HG03196 (cell line): Measurements from ENCODE around the gene ETV4.

Experiments
- ATAC-seq: cut with Tn5 transposase; IDR thresholded peaks from one replicate; pipeline ENCODE4 v1.9.1; 2021; ENCODE audit not compliant: unreplicated experiment

The ETV4 gene

GRCh38 chr17:43573579-43574321 lies 27.6 kb upstream of the ETV4 start:
- no peak for ATAC-seq

GRCh38 chr17:43572368-43572980 lies 26.3 kb upstream of the ETV4 start:
- no peak for ATAC-seq

DNA sequence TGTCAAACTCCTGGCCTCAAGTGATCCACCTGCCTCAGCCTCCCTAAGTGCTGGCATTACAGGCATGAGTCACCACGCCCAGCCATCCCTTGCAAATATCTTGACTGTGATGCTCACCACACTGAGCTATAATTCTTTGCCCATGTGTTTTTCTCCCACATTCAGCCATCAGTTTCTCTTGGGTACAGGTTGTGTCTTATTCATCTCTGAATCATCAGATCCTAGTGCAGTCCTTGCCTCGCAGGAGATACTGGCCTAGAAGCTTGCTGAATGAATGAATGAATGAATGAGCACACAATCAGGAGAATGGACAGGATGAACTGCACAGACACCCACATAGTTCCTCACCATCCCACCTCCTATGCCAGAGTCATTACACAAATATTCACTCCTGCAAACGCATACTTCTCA lies 24.4 kb upstream of the ETV4 start:
- no peak for ATAC-seq

GRCh38 chr17:43568506-43569082 lies 22.5 kb upstream of the ETV4 start:
- no peak for ATAC-seq

- no peak for ATAC-seq
Observed at GRCh38 chr17:43563600-43564594, 17.8 kb upstream of the ETV4 start.

GRCh38 chr17:43562679-43563599 lies 16.8 kb upstream of the ETV4 start:
- ATAC-seq, result no peak

DNA sequence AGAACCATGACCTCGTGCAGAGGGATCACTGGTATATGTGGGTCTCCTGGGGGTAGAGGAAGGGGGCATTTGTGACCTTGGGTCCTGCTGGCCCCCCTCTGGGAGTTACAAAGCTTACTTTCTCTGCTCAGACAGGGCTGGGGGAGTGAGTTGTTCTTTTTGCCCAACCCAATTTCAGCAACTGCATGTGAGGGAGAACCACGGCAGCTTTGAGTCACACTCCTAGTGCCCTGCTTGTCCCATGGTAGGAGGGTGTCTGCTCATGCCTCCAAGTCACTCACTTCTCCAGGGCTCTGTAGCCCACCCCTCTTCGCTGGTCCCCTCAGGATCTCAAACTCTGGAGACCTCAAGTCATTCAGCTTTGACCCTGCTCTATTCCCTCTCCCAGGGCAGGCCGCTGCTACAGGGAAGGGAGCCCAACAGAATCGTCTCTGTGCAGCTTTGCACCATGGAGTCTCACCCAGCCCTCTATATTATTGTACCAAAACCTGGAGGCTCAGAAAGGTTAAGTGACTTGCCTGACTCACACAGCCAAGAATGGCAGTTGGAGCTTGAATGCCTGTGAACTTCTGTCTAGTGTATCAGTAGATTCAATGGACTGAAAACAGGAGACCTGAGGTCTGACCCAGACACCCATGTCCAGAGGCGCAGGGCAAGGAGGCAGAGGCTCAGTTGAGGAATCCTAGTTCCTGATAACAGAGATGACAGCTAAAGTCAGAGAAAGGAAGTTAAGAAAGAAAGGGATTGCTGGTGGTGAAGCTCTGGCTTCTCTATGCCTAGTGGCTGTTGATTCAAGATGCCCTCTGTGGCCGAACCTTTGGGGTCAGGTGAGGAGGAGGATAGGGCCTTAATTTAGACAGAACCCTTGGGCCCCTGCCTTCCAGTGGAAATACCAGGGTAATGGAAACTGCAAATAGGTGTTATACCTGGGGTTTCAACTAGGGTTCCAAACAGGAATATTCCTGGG lies 14.6 kb upstream of the ETV4 start:
- no peak for ATAC-seq

DNA sequence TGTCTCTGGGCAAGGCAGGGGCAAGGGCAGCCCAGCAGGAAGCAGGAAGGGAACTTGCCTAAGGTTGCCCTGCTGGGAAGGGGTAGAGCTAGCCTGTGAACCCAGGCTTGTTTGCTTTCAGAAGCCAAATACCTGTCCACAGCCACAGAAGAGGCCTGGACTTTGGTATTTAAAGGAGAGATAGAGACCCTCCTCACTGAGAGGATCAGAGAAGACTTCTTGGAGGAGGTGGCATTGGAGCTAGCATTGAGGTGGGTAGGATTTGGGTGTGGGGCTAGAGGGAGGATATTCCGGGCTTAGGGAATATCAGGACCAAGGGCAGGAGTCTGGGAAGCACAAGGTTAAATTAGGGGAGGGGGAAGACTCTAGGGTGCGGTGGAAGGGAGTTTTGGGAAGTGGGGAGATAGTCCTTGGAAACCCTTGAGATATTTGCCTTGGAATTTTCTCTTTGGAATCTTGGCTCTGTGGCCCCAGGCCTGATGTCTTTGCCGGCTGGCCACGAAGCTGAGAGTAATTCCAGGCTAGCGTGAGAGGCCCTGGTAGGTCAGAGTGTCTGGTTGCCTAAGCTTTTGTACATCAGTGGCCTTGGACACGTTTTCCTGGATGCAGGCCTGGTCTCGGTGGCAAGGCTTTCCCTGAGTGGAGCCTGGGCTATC lies 13.1 kb upstream of the ETV4 start:
- no peak for ATAC-seq

DNA sequence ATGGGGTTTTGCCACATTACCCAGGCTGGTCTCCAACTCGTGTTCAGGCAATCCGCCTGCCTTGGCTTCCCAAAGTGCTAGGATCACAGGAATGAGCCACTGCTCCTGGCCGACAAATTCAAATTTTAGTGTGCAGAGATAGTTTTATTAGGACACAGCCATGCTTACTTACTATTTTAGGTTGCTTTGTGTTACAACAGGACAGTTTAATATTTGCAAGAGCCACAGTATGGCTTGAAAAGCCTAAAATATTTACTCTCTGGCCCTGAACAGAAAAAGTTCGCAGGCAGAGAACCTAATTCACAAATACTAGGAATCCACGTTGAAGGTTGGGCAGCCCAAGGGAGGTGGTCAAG lies 12.6 kb upstream of the ETV4 start:
- ATAC-seq, result no peak

GRCh38 chr17:43556292-43556691 lies 10.2 kb upstream of the ETV4 start:
- no peak for ATAC-seq

- ATAC-seq, result no peak
Observed at GRCh38 chr17:43554857-43555256, 8.7 kb upstream of the ETV4 start.

GRCh38 chr17:43553573-43553972 lies 7.4 kb upstream of the ETV4 start:
- ATAC-seq, result no peak

DNA sequence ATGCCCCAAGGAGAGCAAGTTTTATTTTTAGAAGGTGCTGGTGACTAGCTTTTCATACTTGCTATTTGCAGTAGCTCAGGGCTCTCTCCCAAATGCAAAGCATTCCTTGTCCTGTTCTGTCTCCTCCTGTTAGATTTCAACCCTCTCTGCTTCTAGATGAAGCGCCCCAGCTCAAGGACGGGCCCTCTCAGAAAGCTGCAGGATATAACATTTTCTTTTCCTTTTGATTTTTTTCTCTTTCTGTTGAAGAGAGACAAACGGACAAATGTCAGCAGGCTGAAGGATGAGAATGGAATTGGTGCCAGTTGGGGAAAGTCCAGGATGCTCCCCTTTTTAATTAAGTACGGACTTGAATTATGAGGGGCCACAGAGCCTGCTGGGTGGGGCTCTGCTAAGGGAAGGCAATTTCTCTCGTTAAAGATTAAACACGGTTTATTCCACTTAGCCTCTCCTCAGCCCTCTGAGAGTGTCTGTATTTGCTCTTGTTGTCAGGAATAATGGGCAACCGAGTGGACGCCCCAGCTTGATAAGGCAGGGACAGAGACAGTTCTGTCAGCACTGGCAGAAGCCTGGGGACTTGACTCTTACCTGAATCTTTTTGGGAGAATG lies 6.2 kb upstream of the ETV4 start:
- ATAC-seq, result no peak

DNA sequence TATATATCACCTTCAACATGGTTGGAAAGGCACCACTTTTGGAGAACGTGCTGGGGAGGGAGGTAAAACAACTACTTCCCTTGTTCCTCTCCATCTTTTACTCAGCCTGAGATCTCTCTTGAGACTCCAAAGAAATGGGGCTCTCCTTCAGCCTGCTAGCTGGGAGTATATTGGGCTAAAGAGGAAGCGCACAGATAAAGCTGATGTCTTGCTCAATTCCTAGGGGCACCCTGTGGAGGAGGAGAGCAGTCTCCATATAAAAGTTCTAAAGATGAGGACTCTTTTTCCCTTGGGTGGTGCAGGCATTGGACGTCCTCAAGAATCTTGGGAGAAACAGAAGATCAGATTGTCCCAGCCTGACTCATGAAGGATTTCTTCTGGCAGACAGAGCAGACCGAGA lies 4.6 kb upstream of the ETV4 start:
- no peak for ATAC-seq

- ATAC-seq, result no peak
Observed at GRCh38 chr17:43549496-43549895, 3.4 kb upstream of the ETV4 start.

DNA sequence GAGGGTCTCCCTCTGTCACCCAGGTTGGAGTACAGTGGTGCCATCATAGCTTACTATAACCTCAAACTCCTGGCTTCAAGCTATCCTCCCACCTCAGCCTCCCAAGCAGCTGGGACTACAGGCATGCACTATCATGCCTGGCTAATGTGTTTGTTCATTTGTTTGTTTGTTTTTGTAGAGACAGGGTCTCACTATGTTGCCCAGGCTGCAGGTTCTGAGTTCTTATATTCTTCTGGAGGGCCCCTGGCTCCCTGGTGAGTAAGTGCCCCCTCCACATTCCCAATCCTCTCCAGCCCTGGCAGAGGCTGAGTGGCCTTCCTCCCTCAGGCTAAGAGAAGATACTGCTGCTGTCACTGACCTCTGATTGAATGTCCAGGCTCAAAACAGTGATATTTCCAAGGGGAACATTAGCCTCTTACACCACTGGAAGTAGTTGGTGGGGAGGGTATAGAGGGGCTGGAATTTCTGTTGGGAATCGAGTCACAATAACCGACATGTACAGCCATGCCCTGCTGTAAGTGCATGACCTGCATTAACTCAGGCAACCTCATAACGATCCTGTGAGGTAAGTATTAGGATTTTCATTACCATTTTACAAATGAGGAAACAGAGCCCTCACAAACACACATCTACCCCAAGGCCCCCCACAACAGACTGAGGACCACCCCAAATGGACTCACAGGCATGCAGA lies 2.7 kb upstream of the ETV4 start:
- ATAC-seq, result no peak

DNA sequence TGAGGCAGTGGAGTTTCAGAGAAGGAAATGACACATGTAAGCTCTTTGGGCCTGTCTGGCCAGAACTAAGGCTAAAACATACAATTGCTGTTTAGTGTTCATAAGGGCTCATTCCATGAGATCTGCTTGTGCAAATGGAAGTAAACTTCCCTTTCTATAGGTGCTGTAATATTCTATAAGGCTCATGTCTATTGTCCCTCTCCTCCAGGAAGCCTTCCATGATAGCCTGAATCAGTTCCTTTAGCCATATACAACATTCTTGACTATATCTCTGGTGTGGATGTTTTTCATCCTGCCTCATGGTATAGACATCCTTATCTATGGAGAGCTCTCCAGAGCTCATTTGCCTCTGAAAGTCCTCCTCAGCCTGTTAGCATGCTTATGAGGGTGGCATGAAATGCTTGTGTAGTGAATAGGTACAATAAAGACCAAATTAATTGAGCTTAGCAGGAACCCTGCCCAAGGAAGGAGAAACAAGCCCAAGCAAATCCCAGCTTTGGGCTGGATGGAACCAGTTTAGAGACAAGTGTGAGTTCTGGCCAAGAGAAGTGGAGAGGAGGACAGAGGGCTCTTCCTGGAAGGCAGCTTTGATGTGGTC lies 1.6 kb upstream of the ETV4 start:
- ATAC-seq, result no peak
